NCI-H69 (cell line): ENCODE results near the gene LPCAT1.
A peak's percentile ranks its signal among the peaks of the same experiment; 100 is the strongest.
"Not testable (repeated sequence)": the region's sequence is repeated elsewhere in the genome, so short reads cannot be mapped to it uniquely, and the experiment has no call there.

Source experiments
- DNase-seq: peaks from one replicate; lab custom pipeline; 2025; lab: John Stamatoyannopoulos, UW

Gene LPCAT1

DNA sequence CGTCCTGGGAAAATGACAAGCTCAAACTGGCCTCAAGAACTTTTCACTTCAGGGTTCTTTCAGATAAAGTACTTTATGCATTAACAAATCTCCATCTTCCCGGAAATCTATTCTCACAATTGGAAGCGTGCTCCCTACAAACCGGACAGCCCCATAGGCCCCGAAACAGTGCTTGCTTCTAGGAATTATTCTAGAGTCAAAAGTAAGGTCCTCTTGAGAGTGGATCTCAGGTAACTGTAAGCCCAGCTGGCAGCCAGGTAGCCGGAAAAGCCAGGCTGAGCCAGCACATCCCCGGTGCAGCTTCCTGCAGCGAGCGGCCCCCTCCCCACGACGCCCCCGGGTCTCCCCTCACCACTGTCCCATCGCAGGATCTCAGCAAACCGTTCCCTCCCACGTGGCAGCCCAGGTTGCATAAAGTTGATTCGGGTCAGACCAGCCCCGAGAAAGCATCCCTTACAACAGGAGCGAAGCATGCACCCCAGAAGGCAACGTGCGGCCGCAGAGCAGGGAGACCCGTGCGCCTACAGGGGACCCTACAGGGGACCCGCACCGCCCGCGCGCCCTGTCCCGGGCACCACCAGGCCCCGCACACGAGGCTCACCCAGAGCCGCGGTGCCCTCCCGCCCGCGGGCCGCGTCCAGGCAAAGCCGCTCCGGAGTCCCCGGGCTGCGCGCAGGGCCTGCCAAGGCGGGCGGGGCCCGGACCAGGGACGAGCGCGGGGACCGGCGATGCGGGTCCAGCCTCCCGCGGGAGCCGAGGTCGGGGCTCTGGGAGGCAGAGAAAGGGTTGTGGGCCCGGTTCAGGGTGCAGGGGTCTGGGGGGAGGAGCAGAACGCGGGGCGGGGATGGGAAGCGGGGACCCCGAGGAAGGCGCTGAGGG is 920 bp downstream of the LPCAT1 start:
- peak; percentile 54 for DNase-seq

GRCh38 chr5:1521671-1522600 is 1.8 kb downstream of the LPCAT1 start:
- DNase-seq, result peak; percentile 13

DNA sequence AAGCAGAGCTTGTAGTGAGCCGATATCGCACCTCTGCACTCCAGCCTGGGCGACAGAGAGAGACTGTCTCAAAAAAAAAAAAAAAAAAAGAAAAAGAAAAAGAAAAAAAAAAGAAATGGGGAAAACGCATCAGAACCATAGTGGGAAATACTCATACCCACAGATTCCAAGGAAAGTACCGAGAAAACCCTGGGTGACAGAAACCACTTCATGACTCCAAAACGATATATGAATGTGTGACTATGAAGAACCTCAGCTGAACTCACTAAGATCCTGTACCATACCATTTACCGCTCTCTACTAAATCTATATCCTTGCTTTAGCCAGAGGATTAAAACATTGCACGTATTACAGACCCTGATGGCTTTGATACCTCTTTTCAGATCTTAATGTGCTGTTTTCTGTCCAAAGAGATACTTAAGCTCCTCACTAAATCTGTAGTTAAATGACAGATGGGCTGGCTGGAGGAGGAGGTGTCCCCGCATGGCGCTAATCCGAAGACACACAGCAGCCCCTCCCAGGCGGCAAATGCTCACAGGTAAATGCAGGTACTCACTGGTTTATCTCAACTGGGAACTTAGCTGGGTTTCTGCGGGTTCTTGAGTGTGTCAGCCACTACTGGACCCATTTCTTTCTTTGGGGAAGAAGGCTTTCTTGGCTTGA is 2.8 kb downstream of the LPCAT1 start:
- DNase-seq, result peak; percentile 22

GRCh38 chr5:1519631-1520210 is 4.0 kb downstream of the LPCAT1 start:
- DNase-seq, result no peak

DNA sequence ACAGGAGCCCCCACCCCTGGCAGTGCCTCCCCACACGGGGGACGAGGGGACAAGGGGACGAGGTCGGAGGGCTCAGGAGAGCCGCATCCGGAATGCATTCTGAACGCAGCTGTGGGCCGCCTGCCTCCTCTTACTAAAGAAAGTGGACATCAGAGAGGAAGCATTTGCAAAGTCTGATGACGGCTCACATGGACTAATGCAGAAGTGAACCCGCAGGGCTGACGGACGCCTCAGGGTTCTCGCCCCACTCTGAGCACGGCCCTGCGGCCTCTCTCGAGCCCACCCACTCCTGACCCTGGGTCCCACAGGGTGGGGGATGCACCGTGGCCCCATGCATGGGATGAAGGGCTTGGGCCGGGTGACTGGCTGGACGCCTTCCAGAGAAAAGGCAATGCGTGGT is 5.9 kb downstream of the LPCAT1 start:
- DNase-seq, result no peak

GRCh38 chr5:1516615-1517601 is 6.9 kb downstream of the LPCAT1 start:
- no peak for DNase-seq

DNA sequence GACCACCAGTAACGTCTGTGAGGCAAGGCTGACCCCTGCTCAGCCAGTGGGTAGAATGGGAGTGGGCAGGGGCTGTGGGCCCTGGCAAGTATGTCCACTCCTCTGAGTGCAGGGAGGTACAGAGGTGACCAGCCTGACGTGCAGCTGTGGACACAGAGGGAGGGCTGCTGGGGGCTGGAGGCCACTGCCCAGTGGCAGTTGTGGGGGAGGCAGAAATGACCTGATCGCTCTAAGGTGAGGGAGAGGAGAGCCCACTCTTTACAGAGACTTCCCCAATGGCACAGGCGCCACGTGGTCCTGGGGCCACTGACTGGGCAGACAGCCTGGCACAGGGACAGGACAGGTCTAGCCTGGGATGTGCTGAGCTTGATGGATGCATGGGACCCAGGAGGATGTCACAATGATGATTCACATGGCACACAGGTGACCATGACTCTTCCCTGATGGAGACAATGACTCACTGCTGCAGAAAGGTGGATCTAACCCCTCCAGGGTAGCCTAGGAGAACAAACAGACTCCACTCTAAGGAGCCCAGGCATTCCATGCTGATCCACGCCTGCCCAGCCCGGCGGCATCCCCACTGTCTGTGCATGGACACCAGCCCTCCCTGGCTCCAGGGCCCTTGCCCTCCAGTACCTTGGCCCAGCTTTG is 7.7 kb downstream of the LPCAT1 start:
- DNase-seq, result no peak

DNA sequence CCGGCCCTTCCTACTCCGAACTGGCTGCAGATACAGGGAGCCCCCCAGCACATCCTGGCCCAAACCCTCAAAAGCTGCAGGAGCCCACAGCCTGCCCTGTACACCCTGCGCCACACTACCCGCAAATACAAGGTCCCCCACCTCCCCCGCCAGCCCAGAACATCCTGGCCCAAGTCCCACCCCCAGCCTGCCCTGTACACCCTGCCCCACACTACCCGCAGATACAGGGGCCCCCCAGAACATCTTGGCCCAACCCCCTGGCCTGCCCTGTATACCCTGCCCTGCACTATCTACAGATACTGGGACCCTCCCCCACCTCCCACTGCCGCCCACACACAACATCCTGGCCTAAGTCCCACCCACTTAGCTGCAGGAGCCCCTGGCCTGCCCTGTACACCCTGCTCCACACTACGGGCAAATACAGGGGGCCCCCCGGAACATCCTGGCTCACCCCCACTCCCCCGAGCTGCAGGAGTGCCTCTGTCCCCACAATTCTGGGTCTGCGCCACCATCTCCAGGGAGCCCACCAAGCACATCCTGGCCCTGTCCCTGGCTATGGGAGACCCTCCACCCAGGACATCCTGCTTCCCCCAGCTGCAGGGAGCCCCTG is 8.3 kb downstream of the LPCAT1 start:
- DNase-seq, result no peak

GRCh38 chr5:1514819-1515310 is 8.9 kb downstream of the LPCAT1 start:
- not testable (repeated sequence) for DNase-seq

DNA sequence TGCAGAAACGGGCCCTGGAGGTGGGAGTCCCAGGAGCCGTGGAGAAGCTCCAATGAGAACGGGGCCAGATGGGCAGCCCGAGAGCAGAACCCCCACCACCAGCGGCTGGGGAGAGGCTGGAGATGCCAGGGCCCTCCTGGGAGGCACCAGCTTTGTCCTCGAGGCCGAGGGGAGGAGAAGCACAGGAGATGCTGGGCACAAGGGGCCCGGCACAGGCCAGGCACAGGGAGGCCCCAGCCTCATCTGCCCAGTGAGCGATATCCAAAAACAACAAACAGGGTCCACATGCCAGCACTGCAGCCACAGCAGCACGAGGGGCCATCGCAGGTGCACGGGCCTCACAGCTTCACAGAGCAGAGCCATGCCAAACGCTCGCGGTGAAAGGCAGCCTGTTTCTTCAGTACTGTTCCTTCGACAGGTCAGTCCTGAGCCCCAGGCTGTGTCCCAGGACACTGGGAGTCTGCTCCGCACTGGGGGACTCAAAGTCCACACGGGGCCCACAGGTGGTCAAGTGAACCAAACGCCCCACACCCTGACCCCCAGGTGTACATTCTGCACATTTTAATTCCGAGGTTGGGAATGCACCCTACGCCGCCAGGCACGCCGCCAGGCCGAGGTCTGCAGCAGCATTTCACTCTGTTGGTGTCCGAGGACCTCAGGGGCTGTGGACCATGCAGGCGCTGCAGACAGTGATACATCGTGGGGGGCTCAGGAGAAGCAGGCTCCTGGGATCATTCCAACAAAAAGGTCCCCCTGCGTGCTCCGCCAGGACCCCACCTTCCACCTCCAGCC is 9.5 kb downstream of the LPCAT1 start:
- no peak for DNase-seq

DNA sequence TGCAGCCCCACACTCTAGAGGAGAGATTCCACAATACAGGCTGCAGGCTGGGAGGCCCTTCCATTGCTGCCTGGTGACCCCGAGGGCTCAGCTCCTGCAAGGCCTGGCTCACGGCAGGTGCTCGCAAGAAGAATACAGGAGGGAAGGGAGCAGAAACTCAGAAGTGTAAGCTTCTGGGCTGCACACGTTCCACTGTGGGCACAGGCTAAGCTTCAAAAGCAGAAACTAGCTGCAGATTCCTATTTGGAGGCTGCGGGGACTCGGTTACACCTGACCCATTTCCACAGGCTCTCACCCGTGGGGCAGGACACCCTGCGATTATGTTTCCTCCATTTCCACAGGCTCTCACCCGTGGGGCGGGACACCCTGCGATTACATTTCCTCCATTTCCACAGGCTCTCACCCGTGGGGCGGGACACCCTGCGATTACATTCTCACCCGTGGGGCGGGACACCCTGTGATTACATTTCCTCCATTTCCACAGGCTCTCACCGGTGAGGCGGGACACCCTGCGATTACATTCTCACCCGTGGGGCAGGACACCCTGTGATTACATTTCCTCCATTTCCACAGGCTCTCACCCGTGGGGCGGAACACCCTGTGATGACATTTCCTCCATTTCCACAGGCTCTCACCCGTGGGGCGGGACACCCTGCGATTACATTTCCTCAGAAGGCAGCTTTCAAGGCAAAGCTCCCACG is 10.3 kb downstream of the LPCAT1 start:
- no peak for DNase-seq

GRCh38 chr5:1512541-1513291 is 11.0 kb downstream of the LPCAT1 start:
- DNase-seq, result no peak

- no peak for DNase-seq
Measured at GRCh38 chr5:1511651-1512540, 11.9 kb downstream of the LPCAT1 start.

DNA sequence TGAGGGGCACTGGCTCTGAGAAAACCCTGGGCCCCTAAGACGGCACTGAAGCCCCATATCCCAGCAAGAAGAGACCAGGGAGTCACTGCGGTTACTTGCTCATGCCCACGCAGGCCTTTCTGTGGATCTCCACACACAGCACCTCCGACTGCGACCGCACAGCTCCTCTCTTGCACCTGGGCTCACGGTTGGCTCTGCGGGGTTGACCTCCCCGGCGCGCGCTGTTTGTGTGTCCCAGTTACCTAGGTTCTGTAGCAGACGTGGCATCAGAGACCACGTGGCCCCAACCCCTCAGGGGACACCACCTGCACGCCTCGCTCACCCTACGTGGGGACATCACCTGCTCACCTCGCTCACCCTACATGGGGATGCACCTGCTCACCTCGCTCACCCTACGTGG is 12.7 kb downstream of the LPCAT1 start:
- DNase-seq, result no peak

DNA sequence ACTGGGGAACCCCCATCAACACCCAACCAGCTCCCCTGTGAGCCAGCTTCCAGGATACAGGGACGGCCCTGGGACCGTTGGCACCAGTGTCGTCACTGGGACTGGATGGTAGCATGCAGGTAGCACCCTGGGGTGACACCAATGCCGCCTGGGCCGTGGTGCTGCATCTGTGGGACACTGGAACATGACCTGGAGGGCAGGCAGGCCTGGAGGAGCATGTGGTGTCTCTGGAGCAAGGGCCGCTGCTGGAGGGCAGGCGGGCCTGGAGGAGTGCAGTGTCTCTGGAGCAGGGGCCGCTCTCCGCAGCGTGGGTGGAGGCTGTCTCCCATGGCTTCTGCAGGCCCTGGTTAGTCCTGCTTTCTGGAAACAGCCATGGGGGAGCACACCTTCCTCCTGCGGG is 13.1 kb downstream of the LPCAT1 start:
- no peak for DNase-seq

- no peak for DNase-seq
Measured at GRCh38 chr5:1510151-1510561, 13.6 kb downstream of the LPCAT1 start.
